ENCODE data around the gene ITGA2B. TPM values are rescaled to one million over a fixed set of nuclear protein-coding genes. Genes with fewer than 3 reads are reported as not detected.

ITGA2B gene
- total and polyA plus RNA-seq, 10 of the 15 experiments (the other 5 are each of a cell fraction or from before 2014, with no cell fraction given) = 0.04 to 0.51 (median 0.21) TPM; not detected in 1

- TF ChIP-seq REST (IDR thresholded peaks at IDR 0.05; ENCODE audit: low read depth, low read length) = no peak
- TF ChIP-seq, protein P1, sequence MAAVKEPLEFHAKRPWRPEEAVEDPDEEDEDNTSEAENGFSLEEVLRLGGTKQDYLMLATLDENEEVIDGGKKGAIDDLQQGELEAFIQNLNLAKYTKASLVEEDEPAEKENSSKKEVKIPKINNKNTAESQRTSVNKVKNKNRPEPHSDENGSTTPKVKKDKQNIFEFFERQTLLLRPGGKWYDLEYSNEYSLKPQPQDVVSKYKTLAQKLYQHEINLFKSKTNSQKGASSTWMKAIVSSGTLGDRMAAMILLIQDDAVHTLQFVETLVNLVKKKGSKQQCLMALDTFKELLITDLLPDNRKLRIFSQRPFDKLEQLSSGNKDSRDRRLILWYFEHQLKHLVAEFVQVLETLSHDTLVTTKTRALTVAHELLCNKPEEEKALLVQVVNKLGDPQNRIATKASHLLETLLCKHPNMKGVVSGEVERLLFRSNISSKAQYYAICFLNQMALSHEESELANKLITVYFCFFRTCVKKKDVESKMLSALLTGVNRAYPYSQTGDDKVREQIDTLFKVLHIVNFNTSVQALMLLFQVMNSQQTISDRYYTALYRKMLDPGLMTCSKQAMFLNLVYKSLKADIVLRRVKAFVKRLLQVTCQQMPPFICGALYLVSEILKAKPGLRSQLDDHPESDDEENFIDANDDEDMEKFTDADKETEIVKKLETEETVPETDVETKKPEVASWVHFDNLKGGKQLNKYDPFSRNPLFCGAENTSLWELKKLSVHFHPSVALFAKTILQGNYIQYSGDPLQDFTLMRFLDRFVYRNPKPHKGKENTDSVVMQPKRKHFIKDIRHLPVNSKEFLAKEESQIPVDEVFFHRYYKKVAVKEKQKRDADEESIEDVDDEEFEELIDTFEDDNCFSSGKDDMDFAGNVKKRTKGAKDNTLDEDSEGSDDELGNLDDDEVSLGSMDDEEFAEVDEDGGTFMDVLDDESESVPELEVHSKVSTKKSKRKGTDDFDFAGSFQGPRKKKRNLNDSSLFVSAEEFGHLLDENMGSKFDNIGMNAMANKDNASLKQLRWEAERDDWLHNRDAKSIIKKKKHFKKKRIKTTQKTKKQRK (IDR thresholded peaks at IDR 0.05; ENCODE audit: low read depth, low read length) = no peak
- TF ChIP-seq KAT2A (conservative IDR thresholded peaks at IDR 0.05; ENCODE audit: control insufficient read depth, low read depth, low read length) = no peak
- no peak for TF ChIP-seq NFYA (IDR thresholded peaks at IDR 0.05; ENCODE audit: borderline replicate concordance, low read depth, low read length)
- no peak for TF ChIP-seq HDAC6 (IDR thresholded peaks at IDR 0.05; ENCODE audit: unreplicated experiment)
- TF ChIP-seq ZZZ3 (IDR thresholded peaks at IDR 0.05; ENCODE audit: control insufficient read depth, insufficient read length, low read depth) = no peak
- TF ChIP-seq RELA (IDR thresholded peaks at IDR 0.05; ENCODE audit: borderline replicate concordance, partially characterized antibody) = no peak
- TF ChIP-seq SMAD1 (IDR thresholded peaks at IDR 0.05; ENCODE audit: low read depth, partially characterized antibody) = no peak
- no peak for TF ChIP-seq SMC3 (IDR thresholded peaks at IDR 0.05; ENCODE audit: borderline replicate concordance, low read length)
- no peak for TF ChIP-seq ASH2L (IDR thresholded peaks at IDR 0.05; ENCODE audit: borderline replicate concordance, low read depth)
- TF ChIP-seq BCL3 (IDR thresholded peaks at IDR 0.05; ENCODE audit: borderline replicate concordance, insufficient read depth, low read depth, low read length, poor library complexity, severe bottlenecking) = no peak
- TF ChIP-seq, protein P2, sequence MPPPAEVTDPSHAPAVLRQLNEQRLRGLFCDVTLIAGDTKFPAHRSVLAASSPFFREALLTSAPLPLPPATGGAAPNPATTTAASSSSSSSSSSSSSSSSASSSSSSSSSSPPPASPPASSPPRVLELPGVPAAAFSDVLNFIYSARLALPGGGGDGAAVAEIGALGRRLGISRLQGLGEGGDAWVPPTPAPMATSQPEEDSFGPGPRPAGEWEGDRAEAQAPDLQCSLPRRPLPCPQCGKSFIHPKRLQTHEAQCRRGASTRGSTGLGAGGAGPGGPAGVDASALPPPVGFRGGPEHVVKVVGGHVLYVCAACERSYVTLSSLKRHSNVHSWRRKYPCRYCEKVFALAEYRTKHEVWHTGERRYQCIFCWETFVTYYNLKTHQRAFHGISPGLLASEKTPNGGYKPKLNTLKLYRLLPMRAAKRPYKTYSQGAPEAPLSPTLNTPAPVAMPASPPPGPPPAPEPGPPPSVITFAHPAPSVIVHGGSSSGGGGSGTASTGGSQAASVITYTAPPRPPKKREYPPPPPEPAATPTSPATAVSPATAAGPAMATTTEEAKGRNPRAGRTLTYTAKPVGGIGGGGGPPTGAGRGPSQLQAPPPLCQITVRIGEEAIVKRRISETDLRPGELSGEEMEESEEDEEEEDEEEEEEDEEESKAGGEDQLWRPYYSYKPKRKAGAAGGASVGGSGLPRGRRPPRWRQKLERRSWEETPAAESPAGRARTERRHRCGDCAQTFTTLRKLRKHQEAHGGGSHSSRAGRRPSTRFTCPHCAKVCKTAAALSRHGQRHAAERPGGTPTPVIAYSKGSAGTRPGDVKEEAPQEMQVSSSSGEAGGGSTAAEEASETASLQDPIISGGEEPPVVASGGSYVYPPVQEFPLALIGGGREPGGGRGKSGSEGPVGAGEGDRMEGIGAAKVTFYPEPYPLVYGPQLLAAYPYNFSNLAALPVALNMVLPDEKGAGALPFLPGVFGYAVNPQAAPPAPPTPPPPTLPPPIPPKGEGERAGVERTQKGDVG (CRISPR knock-in tag; IDR thresholded peaks at IDR 0.05) = no peak
- TF ChIP-seq PBX3 (IDR thresholded peaks at IDR 0.05; ENCODE audit: insufficient replicate concordance, low read depth, low read length) = no peak
- TF ChIP-seq SP1 (IDR thresholded peaks at IDR 0.05; ENCODE audit: low read depth, low read length) = no peak
- no peak for TF ChIP-seq NFXL1 (IDR thresholded peaks at IDR 0.05; ENCODE audit: borderline replicate concordance)
- no peak for TF ChIP-seq PML (IDR thresholded peaks at IDR 0.05; ENCODE audit: low read length)
- TF ChIP-seq POLR2AphosphoS2 (IDR thresholded peaks at IDR 0.05; ENCODE audit: low read depth, low read length) = no peak
These were observed 25.8 kb downstream of the ITGA2B start, which contains the start of gene FAM171A2 (continued) for GRCh38 chr17:44363613-44364159.

Data from GM12878 (cell line).